GM23338 (cell line): ENCODE measurements around the gene MYL6. TPM values are rescaled to one million over a fixed set of nuclear protein-coding genes. Genes with fewer than 3 reads are reported as not detected.

Experiments
- ATAC-seq: fragments of 200-7000 bp; cut with Tn5 transposase; 3 replicates; pipeline ENCODE4 v1.9.1; 2020
- DNase-seq: peaks from one replicate; pipeline ENCODE4 v3.0.0-alpha.2; 2015; ENCODE audit warnings: low spot score
- H2AFZ ChIP-seq: fragments of 200-600 bp; sonication (generic); 2 replicates; pipeline ENCODE4 v1.8.0; 2016; ENCODE audit warnings: antibody characterized with exemption, mild to moderate bottlenecking, moderate library complexity
- H3F3A ChIP-seq: fragments of 200-600 bp; sonication (generic); replicated peaks from 2 replicates; pipeline ENCODE4 v1.8.0; 2017; ENCODE audit warnings: antibody characterized with exemption, mixed run types, low read depth
- H3K27ac ChIP-seq: fragments of 200-600 bp; sonication (generic); 2 replicates; pipeline ENCODE4 v1.6.1; 2016; ENCODE audit warnings: low read depth
- H3K27me3 ChIP-seq: fragments of 200-600 bp; sonication (generic); 2 replicates; pipeline ENCODE4 v1.8.0; 2016; ENCODE audit warnings: mild to moderate bottlenecking, mixed run types, moderate library complexity; ENCODE audit not compliant: insufficient read depth
- H3K36me3 ChIP-seq: fragments of 200-600 bp; sonication (generic); 2 replicates; pipeline ENCODE4 v1.8.0; 2016; ENCODE audit warnings: mild to moderate bottlenecking; ENCODE audit not compliant: insufficient read depth
- H3K4me1 ChIP-seq: fragments of 200-600 bp; sonication (generic); 2 replicates; pipeline ENCODE4 v1.8.0; 2016; ENCODE audit warnings: mild to moderate bottlenecking, moderate library complexity; ENCODE audit not compliant: insufficient read depth
- H3K4me2 ChIP-seq: fragments of 200-600 bp; sonication (generic); 2 replicates; pipeline ENCODE4 v1.7.1; 2017; ENCODE audit warnings: mixed run types
- H3K4me3 ChIP-seq: fragments of 200-600 bp; sonication (generic); 2 replicates; pipeline ENCODE4 v1.6.1; 2016; ENCODE audit warnings: mixed run types
- H3K79me2 ChIP-seq: fragments of 200-600 bp; sonication (generic); replicated peaks from 2 replicates; pipeline ENCODE4 v1.8.0; 2017; ENCODE audit warnings: mild to moderate bottlenecking; ENCODE audit not compliant: insufficient read depth
- H3K9me2 ChIP-seq: fragments of 200-600 bp; sonication (generic); 2 replicates; pipeline ENCODE4 v1.8.0; 2017; ENCODE audit not compliant: insufficient read depth
- H4K20me1 ChIP-seq: fragments of 200-600 bp; sonication (generic); replicated peaks from 2 replicates; pipeline ENCODE4 v1.8.0; 2017; ENCODE audit warnings: mild to moderate bottlenecking; ENCODE audit not compliant: insufficient read depth
- H3K27ac Mint-ChIP-seq: 2 replicates; pipeline ENCODE4 v1.8.0; 2020; ENCODE audit warnings: inconsistent platforms, mild to moderate bottlenecking, moderate library complexity, mixed read lengths
- H3K27me3 Mint-ChIP-seq: 3 replicates; pipeline ENCODE4 v1.8.0; 2022; ENCODE audit warnings: low read depth, mild to moderate bottlenecking, moderate library complexity, mixed read lengths, inconsistent platforms; ENCODE audit not compliant: insufficient read depth, poor library complexity
- H3K36me3 Mint-ChIP-seq: 3 replicates; pipeline ENCODE4 v1.8.0; 2021; ENCODE audit warnings: low read depth, mild to moderate bottlenecking, inconsistent platforms, moderate library complexity, mixed read lengths
- H3K4me1 Mint-ChIP-seq: 3 replicates; pipeline ENCODE4 v1.8.0; 2020; ENCODE audit warnings: mild to moderate bottlenecking, inconsistent platforms, mixed read lengths
- H3K4me3 Mint-ChIP-seq: 3 replicates; pipeline ENCODE4 v1.8.0; 2021; ENCODE audit warnings: moderate library complexity, mild to moderate bottlenecking, inconsistent platforms, mixed read lengths
- H3K9me3 Mint-ChIP-seq: 3 replicates; pipeline ENCODE4 v1.8.0; 2020; ENCODE audit warnings: moderate library complexity, mild to moderate bottlenecking, inconsistent platforms, mixed read lengths
- CREB1 ChIP-seq: fragments of 250-450 bp; sonication (Bioruptor Pico); IDR thresholded peaks from 2 replicates; pipeline ENCODE4 v1.5.0; 2020; ENCODE audit warnings: low read depth, mild to moderate bottlenecking, moderate library complexity
- CTCF ChIP-seq, 2 experiments: fragments of 200-600 bp in 1 of 2; sonication (generic) in 1 of 2; conservative IDR thresholded peaks; 2 replicates each; pipeline versions ENCODE4 v1.5.1 to v1.6.1; 2016 to 2017; ENCODE audit warnings: antibody characterized with exemption in 2 of 2, low read depth in 2 of 2, mild to moderate bottlenecking in 2 of 2, moderate library complexity in 1 of 2
- ETS1 ChIP-seq: IDR thresholded peaks from 2 replicates; pipeline ENCODE4 v1.6.1; 2016; ENCODE audit warnings: antibody characterized with exemption
- EZH2 ChIP-seq: fragments of 200-600 bp; sonication (generic); IDR thresholded peaks from one replicate; pipeline ENCODE4 v1.8.0; 2017; ENCODE audit warnings: antibody characterized with exemption, mild to moderate bottlenecking, low read depth; ENCODE audit not compliant: unreplicated experiment
- EZH2phosphoT487 ChIP-seq: fragments of 200-600 bp; sonication (generic); IDR thresholded peaks from one replicate; pipeline ENCODE4 v1.8.1; 2018; ENCODE audit warnings: antibody characterized with exemption; ENCODE audit not compliant: unreplicated experiment
- JUNB ChIP-seq: IDR thresholded peaks from one replicate; pipeline ENCODE4 v1.6.1; 2016; ENCODE audit warnings: antibody characterized with exemption; ENCODE audit not compliant: unreplicated experiment
- NANOG ChIP-seq: IDR thresholded peaks from 2 replicates; pipeline ENCODE4 v1.6.1; 2016; ENCODE audit warnings: antibody characterized with exemption, borderline replicate concordance
- POLR2AphosphoS5 ChIP-seq: IDR thresholded peaks from 2 replicates; pipeline ENCODE4 v1.6.1; 2016; ENCODE audit warnings: antibody characterized with exemption, low read depth
- REST ChIP-seq: IDR thresholded peaks from one replicate; pipeline ENCODE4 v1.6.1; 2018; ENCODE audit warnings: antibody characterized with exemption; ENCODE audit not compliant: unreplicated experiment
- STAT1 ChIP-seq: IDR thresholded peaks from one replicate; pipeline ENCODE4 v1.6.1; 2016; ENCODE audit warnings: antibody characterized with exemption; ENCODE audit not compliant: unreplicated experiment
- ZNF114 ChIP-seq: fragments of 250-450 bp; sonication (Bioruptor Pico); IDR thresholded peaks from 2 replicates; pipeline ENCODE4 v1.5.0; 2020; ENCODE audit warnings: mild to moderate bottlenecking, moderate library complexity
- ZNF331 ChIP-seq: fragments of 250-450 bp; sonication (Bioruptor Pico); IDR thresholded peaks from 2 replicates; pipeline ENCODE4 v1.5.0; 2020; ENCODE audit warnings: low read depth, mild to moderate bottlenecking, moderate library complexity
- ZNF462 ChIP-seq: fragments of 250-450 bp; sonication (Bioruptor Pico); IDR thresholded peaks from 2 replicates; pipeline ENCODE4 v1.5.0; 2020; ENCODE audit warnings: mild to moderate bottlenecking, moderate library complexity
- polyA plus RNA-seq: library from polyadenylated mRNA; unstranded; fragments of >200 nt; fragmentation: Nextera tagmentation; extraction: Ambion mirVana; gene quantifications from 2 replicates; pipeline ENCODE4 v1.2.1, GENCODE V29; 2016
- total RNA-seq: library from RNA; depleted of rRNA; stranded (reverse); fragments of >200 nt; shearing (Covaris generic); gene quantifications from 2 replicates; pipeline ENCODE4 v1.2.3, GENCODE V29; 2014

The MYL6 gene
- total and polyA plus RNA-seq, 2 experiments from 2014 or later, result 1,092 to 1,545 TPM

- H3F3A ChIP-seq, result peaks cover 35% of the 10 kb centered on the region
- peaks cover 21% of the 10 kb centered on the region for H3K36me3 ChIP-seq
- Mint-ChIP-seq H3K27ac (peak overlapping the region; percentile 100), H3K36me3 (peaks cover 61% of the 10 kb centered on the region), H3K9me3 (peaks cover 6% of the 10 kb centered on the region; the same call in 2 of the 3 replicates), H3K4me3 (peak overlapping the region; percentile 94), H3K4me1 (peaks cover 19% of the 10 kb centered on the region), H3K27me3 (peaks cover 22% of the 10 kb centered on the region)
- H3K4me1 ChIP-seq, result peaks cover 10% of the 10 kb centered on the region
- TF ChIP-seq CREB1 (no peak), ZNF462 (no peak), EZH2 (no peak), EZH2phosphoT487 (no peak), STAT1 (no peak), ZNF331 (no peak), ETS1 (no peak), POLR2AphosphoS5 (no peak), ZNF114 (CRISPR knock-in tag) (no peak), REST (no peak), NANOG (no peak), JUNB (no peak), CTCF (conservative IDR thresholded peaks at IDR 0.05; ENCODE audit: low read depth in 2 of 2) (no peak)
- H3K4me3 ChIP-seq, result peak overlapping the region; percentile 86
- peaks cover 12% of the 10 kb centered on the region for H3K79me2 ChIP-seq
- H2AFZ ChIP-seq, result peak overlapping the region; percentile 6
- peak overlapping the region; percentile 90 for H3K4me2 ChIP-seq
- ATAC-seq (no peak), DNase-seq (peak; percentile 42)
- no peaks in the 10 kb centered on the region for H3K9me2 ChIP-seq
- H3K27me3 ChIP-seq, result no peaks in the 10 kb centered on the region
- H4K20me1 ChIP-seq, result no peaks in the 10 kb centered on the region
- peak overlapping the region; percentile 96; the same call in 1 of the 2 replicates for H3K27ac ChIP-seq
Measured at GRCh38 chr12:56115329-56115728, 42.8 kb upstream of the MYL6 start.
